Endothelial cell of umbilical vein (primary cell): ENCODE results near the gene GRID2. TPM values are rescaled to one million over a fixed set of nuclear protein-coding genes. Genes with fewer than 3 reads are reported as not detected.

Source experiments
- BruUV-seq: library from RNA; stranded (reverse); fragments of 400-500 nt; replicated peaks from 2 replicates; lab custom pipeline; 2021; lab: Mats Ljungman, UMichigan
- CTCF ChIA-PET: fragments of 300-600, 350-600 bp; sonication (Branson Sonifier 250); formaldehyde crosslinking; loops from one replicate; lab custom pipeline; 2021; ENCODE audit warnings: antibody characterized with exemption, inconsistent platforms; lab: Charles Lee
- POLR2A ChIA-PET: fragments of 300-600, 350-600 bp; sonication (Branson Sonifier 250); formaldehyde crosslinking; loops from one replicate; lab custom pipeline; 2021; ENCODE audit warnings: antibody characterized with exemption, inconsistent platforms; lab: Charles Lee
- DNase-seq: peaks from one replicate; pipeline ENCODE4 v3.0.0-alpha.2; 2011; ENCODE audit warnings: low read depth, low spot score
- FAIRE-seq: peaks from 2 replicates; lab custom pipeline; 2011; peaks lifted over from hg19 to GRCh38; lab: Jason Lieb, UNC
- H2AFZ ChIP-seq: 2 replicates; pipeline ENCODE4 v1.6.0; 2012; ENCODE audit warnings: low read depth, low read length, control low read depth, inconsistent platforms
- H3K27ac ChIP-seq: 2 replicates; pipeline ENCODE4 v1.5.1; 2011; ENCODE audit warnings: low read depth, mild to moderate bottlenecking, control low read depth, low read length, moderate library complexity; ENCODE audit not compliant: insufficient read depth
- H3K27me3 ChIP-seq, 2 experiments: 2 replicates each; pipeline versions ENCODE4 v1.6.0 to v1.6.1; 2011; ENCODE audit warnings: low read length in 2 of 2, mixed read lengths in 1 of 2; ENCODE audit not compliant: control insufficient read depth in 2 of 2, insufficient read depth in 2 of 2
- H3K36me3 ChIP-seq, 2 experiments: 2 replicates in 1 of 2; 3 replicates in 1 of 2; pipeline ENCODE4 v1.5.1; 2011; ENCODE audit warnings: low read length in 2 of 2, mild to moderate bottlenecking in 1 of 2, moderate library complexity in 1 of 2; ENCODE audit not compliant: control insufficient read depth in 2 of 2, insufficient read depth in 2 of 2; ENCODE audit errors: extremely low read depth in 1 of 2
- H3K4me1 ChIP-seq: 3 replicates; pipeline ENCODE4 v1.5.1; 2011; ENCODE audit warnings: mild to moderate bottlenecking, low read length; ENCODE audit not compliant: control insufficient read depth, insufficient read depth; ENCODE audit errors: extremely low read depth
- H3K4me2 ChIP-seq: 2 replicates; pipeline ENCODE4 v1.6.1; 2011; ENCODE audit warnings: low read length, control low read depth, mixed read lengths; ENCODE audit not compliant: insufficient read depth
- H3K4me3 ChIP-seq, 3 experiments: fragments of 200-600 bp in 1 of 3; sonication (generic), shearing (Covaris generic) in 1 of 3; replicated peaks in 1 of 3; 2 replicates each; pipeline ENCODE4 v1.5.1; 2011 to 2016; ENCODE audit warnings: control low read depth in 3 of 3, low read length in 3 of 3, mild to moderate bottlenecking in 2 of 3, inconsistent platforms in 1 of 3, low read depth in 1 of 3, moderate library complexity in 1 of 3; ENCODE audit not compliant: insufficient read depth in 1 of 3
- H3K79me2 ChIP-seq: 2 replicates; pipeline ENCODE4 v1.6.0; 2012; ENCODE audit warnings: low read length, inconsistent platforms; ENCODE audit not compliant: control insufficient read depth, insufficient read depth
- H3K9ac ChIP-seq: replicated peaks from 2 replicates; pipeline ENCODE3; 2011; ENCODE audit warnings: low read length, control low read depth; ENCODE audit not compliant: insufficient read depth; ENCODE audit errors: extremely low read depth
- H3K9me1 ChIP-seq: replicated peaks from 3 replicates; pipeline ENCODE4 v1.6.0; 2011; ENCODE audit warnings: mild to moderate bottlenecking, low read length; ENCODE audit not compliant: control insufficient read depth, insufficient read depth; ENCODE audit errors: extremely low read depth
- H3K9me3 ChIP-seq: replicated peaks from 2 replicates; pipeline ENCODE4 v1.5.1; 2012; ENCODE audit warnings: low read length, inconsistent platforms; ENCODE audit not compliant: control insufficient read depth, insufficient read depth
- H4K20me1 ChIP-seq: replicated peaks from 2 replicates; pipeline ENCODE3; 2011; ENCODE audit warnings: mild to moderate bottlenecking, low read length; ENCODE audit not compliant: control insufficient read depth, insufficient read depth; ENCODE audit errors: extremely low read depth
- EZH2 ChIP-seq: IDR thresholded peaks from 2 replicates; pipeline ENCODE4 v1.6.1; 2012; ENCODE audit warnings: borderline replicate concordance, low read depth, mild to moderate bottlenecking, moderate library complexity, low read length, inconsistent platforms; ENCODE audit not compliant: severe bottlenecking
- FOS ChIP-seq: IDR thresholded peaks from 2 replicates; pipeline ENCODE4 v1.6.1; 2011; ENCODE audit warnings: mild to moderate bottlenecking, low read length, moderate library complexity, borderline replicate concordance; ENCODE audit not compliant: insufficient read depth
- GATA2 ChIP-seq: IDR thresholded peaks from 2 replicates; pipeline ENCODE4 v1.7.0; 2011; ENCODE audit warnings: low read depth, mild to moderate bottlenecking, moderate library complexity, mixed read lengths, low read length; ENCODE audit not compliant: insufficient read length, insufficient read depth
- JUN ChIP-seq: IDR thresholded peaks from 2 replicates; pipeline ENCODE4 v1.6.1; 2011; ENCODE audit warnings: borderline replicate concordance, low read depth; ENCODE audit not compliant: insufficient read length, insufficient read depth
- MYC ChIP-seq: IDR thresholded peaks from one replicate; pipeline ENCODE4 v1.6.1; 2011; ENCODE audit warnings: mild to moderate bottlenecking, low read depth, low read length
- POLR2A ChIP-seq: IDR thresholded peaks from 2 replicates; pipeline ENCODE4 v1.6.1; 2012; ENCODE audit warnings: low read depth, mild to moderate bottlenecking, control low read depth, low read length
- POLR2AphosphoS5 ChIP-seq: IDR thresholded peaks from 2 replicates; pipeline ENCODE4 v1.6.1; 2012; ENCODE audit warnings: low read depth, mild to moderate bottlenecking, control low read depth, low read length, moderate library complexity; ENCODE audit not compliant: insufficient read depth
- dilution Hi-C: fragments of 300-500 bp; cut with MboI; formaldehyde crosslinking; loops from one replicate; pipeline ENCODE4 v1.15.0; 2019; ENCODE audit warnings: low sequenced_read_pairs; ENCODE audit not compliant: extremely low pct_ligation_motif_present
- intact Hi-C: fragments of 100-400 bp; cut with micrococcal nuclease; formaldehyde crosslinking; loops from one replicate; pipeline ENCODE4 v1.10.0; 2022
- polyA plus RNA-seq, 4 experiments: library from polyadenylated mRNA; depleted of rRNA in 3 of 4; stranded (reverse) in 3 of 4; unstranded in 1 of 4; fragments of >200 nt; gene quantifications; 2 replicates each; pipeline versions ENCODE4 v1.2.1 to v1.2.3, GENCODE V29; 2011 to 2012; ENCODE audit warnings: missing spikeins in 1 of 4
- total RNA-seq: library from RNA; stranded (reverse); gene quantifications from 2 replicates; pipeline ENCODE4 v1.2.3, GENCODE V29; 2021
- TF ChIP-seq, protein P1 (sequence below): IDR thresholded peaks from 2 replicates; pipeline ENCODE4 v1.6.1; 2011; ENCODE audit not compliant: insufficient read depth, insufficient read length
- TF ChIP-seq, protein P2 (sequence below), 2 donors: IDR thresholded peaks; 1 replicate in 1 of 2; 2 replicates in 1 of 2; pipeline ENCODE4 v1.5.1; 2011; ENCODE audit warnings: low read length in 2 of 2, mild to moderate bottlenecking in 2 of 2, moderate library complexity in 2 of 2, control low read depth in 1 of 2, inconsistent platforms in 1 of 2, low read depth in 1 of 2; ENCODE audit not compliant: insufficient read depth in 1 of 2; ENCODE audit errors: extremely low read depth in 1 of 2

Gene GRID2
- total and polyA plus RNA-seq, 2 donors (not counting 3 experiments of a cell fraction or from before 2014, with no cell fraction given), result not detected

DNA sequence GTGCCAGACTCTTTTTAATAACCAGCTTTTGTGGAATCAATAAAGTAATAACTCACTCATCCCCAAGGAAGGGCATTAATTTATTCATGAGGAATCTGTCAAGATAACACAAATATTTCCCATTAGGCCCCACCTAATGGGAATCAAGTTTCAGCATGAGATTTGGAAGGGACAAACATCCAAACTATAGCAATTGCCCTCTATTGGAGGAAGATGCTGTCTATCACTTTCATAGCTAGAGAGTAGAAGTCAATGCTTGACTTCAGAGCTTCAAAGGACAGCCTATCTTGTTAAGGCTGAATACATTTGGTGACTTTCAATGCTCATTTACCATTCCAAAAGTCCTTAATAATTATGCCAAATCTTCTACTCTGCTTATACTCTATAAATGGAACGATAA lies 1439.9 kb downstream of the GRID2 start:
- H3K36me3 ChIP-seq, result no peaks in the 10 kb centered on the region
- no peak for DNase-seq
- no peak overlapping the region for H3K9ac ChIP-seq
- no peak overlapping the region for H3K4me2 ChIP-seq
- TF ChIP-seq MYC (no peak), JUN (no peak), GATA2 (no peak), FOS (no peak), POLR2A (no peak), POLR2AphosphoS5 (no peak), EZH2 (no peak)
- TF ChIP-seq, protein P1, sequence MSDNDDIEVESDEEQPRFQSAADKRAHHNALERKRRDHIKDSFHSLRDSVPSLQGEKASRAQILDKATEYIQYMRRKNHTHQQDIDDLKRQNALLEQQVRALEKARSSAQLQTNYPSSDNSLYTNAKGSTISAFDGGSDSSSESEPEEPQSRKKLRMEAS, result no peak
- TF ChIP-seq, protein P2, sequence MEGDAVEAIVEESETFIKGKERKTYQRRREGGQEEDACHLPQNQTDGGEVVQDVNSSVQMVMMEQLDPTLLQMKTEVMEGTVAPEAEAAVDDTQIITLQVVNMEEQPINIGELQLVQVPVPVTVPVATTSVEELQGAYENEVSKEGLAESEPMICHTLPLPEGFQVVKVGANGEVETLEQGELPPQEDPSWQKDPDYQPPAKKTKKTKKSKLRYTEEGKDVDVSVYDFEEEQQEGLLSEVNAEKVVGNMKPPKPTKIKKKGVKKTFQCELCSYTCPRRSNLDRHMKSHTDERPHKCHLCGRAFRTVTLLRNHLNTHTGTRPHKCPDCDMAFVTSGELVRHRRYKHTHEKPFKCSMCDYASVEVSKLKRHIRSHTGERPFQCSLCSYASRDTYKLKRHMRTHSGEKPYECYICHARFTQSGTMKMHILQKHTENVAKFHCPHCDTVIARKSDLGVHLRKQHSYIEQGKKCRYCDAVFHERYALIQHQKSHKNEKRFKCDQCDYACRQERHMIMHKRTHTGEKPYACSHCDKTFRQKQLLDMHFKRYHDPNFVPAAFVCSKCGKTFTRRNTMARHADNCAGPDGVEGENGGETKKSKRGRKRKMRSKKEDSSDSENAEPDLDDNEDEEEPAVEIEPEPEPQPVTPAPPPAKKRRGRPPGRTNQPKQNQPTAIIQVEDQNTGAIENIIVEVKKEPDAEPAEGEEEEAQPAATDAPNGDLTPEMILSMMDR (IDR thresholded peaks at IDR 0.05; ENCODE audit: extremely low read depth in 1 of 2, insufficient read depth in 1 of 2, low read depth in 1 of 2, low read length in 2 of 2), result no peak
- no peak overlapping the region for H3K27ac ChIP-seq
- no peaks in the 10 kb centered on the region for H3K4me1 ChIP-seq
- no TSS peak for BruUV-seq
- dilution Hi-C loops (no loop called here), intact Hi-C loops (no loop called here)
- POLR2A ChIA-PET, result no interaction called here
- FAIRE-seq, result no peak
- no peaks in the 10 kb centered on the region for H3K27me3 ChIP-seq
- no peak overlapping the region for H2AFZ ChIP-seq
- H3K79me2 ChIP-seq, result no peaks in the 10 kb centered on the region
- H3K4me3 ChIP-seq, result no peak overlapping the region
- no peaks in the 10 kb centered on the region for H3K9me1 ChIP-seq
- H4K20me1 ChIP-seq, result no peaks in the 10 kb centered on the region
- H3K9me3 ChIP-seq, result no peaks in the 10 kb centered on the region
- CTCF ChIA-PET, result no interaction called here
